AG09309 (cell line): Measurements from ENCODE around the gene MMP14.

Source experiments
- DNase-seq: peaks from one replicate; pipeline ENCODE4 v3.0.0-alpha.2; 2010; ENCODE audit warnings: low read depth
- H3K4me3 ChIP-seq: 2 replicates; pipeline ENCODE4 v1.5.1; 2011; ENCODE audit warnings: mild to moderate bottlenecking, low read depth, low read length, moderate library complexity; ENCODE audit not compliant: control insufficient read depth
- TF ChIP-seq, protein P1 (sequence below): IDR thresholded peaks from 2 replicates; pipeline ENCODE4 v1.5.1; 2011; ENCODE audit warnings: mild to moderate bottlenecking, low read depth, low read length, inconsistent platforms; ENCODE audit not compliant: insufficient read depth, control insufficient read depth; ENCODE audit errors: missing control alignments

MMP14 gene

DNA sequence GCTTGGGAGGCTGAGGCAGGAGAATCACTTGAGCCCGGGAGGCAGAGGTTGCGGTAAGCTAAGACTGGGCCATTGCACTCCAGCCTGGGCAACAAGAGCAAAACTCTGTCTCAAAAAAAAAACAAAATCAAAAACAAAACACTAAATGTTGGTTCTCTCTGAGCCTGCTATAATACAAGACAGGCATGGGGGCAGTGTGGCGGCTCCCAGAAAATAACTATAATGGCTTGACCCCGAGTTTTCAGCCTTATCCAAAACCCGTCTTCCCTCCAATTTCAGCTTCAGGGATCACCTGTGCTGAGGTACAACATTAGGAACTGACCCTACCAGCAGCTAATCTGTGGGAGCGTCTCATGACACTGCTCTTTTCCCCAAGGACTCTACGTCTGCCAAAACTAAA, 22.0 kb upstream of the MMP14 start:
- no peak overlapping the region for H3K4me3 ChIP-seq
- TF ChIP-seq, protein P1, sequence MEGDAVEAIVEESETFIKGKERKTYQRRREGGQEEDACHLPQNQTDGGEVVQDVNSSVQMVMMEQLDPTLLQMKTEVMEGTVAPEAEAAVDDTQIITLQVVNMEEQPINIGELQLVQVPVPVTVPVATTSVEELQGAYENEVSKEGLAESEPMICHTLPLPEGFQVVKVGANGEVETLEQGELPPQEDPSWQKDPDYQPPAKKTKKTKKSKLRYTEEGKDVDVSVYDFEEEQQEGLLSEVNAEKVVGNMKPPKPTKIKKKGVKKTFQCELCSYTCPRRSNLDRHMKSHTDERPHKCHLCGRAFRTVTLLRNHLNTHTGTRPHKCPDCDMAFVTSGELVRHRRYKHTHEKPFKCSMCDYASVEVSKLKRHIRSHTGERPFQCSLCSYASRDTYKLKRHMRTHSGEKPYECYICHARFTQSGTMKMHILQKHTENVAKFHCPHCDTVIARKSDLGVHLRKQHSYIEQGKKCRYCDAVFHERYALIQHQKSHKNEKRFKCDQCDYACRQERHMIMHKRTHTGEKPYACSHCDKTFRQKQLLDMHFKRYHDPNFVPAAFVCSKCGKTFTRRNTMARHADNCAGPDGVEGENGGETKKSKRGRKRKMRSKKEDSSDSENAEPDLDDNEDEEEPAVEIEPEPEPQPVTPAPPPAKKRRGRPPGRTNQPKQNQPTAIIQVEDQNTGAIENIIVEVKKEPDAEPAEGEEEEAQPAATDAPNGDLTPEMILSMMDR, result no peak
- no peak for DNase-seq

DNA sequence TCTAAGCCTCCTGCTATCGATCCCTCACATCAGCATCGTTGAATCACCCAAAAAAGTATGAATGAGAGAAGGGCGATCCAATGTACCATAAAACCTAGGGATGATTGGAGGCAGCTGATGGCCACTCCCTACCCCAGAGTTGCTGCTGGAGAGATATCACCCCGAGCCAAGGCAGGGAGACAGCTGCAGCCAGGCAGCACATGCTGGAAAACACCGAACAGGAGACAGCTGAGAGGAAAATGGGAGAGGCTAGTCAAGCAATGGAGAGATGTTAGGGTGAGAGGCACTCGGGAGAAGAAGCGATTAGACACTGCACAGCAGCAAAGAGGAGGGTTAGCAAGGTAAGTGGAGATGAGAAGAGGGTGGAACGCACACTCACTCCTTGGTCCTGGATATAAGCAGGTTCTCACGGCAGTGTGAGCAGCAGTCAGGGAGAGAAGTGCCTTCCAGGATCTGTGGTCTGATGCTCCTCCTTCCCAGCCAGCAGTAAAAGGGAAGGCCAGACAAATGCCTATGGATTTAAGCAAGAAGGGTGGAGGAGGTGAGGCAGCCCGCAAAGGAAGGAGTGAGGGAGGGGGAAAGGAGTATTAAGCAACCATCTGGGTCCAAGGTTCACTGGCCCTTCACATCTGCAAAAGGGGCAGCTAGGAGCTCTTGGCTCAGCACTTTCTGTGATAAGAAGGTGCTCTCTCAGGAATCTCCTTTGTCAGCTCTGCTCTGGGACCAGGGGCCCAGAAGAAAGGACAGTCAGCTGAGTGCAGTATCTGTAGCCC, 21.3 kb upstream of the MMP14 start, which contains the start of gene SLC7A7:
Gene SLC7A7, minus strand, starts transcription at position 495 of the 773 bp plus-strand sequence. CDS start 2,037 bp downstream, outside the sequence.
- DNase-seq, result no peak
- H3K4me3 ChIP-seq, result no peak within 1 kb of the TSS
- TF ChIP-seq, protein P1, result no peak

DNA sequence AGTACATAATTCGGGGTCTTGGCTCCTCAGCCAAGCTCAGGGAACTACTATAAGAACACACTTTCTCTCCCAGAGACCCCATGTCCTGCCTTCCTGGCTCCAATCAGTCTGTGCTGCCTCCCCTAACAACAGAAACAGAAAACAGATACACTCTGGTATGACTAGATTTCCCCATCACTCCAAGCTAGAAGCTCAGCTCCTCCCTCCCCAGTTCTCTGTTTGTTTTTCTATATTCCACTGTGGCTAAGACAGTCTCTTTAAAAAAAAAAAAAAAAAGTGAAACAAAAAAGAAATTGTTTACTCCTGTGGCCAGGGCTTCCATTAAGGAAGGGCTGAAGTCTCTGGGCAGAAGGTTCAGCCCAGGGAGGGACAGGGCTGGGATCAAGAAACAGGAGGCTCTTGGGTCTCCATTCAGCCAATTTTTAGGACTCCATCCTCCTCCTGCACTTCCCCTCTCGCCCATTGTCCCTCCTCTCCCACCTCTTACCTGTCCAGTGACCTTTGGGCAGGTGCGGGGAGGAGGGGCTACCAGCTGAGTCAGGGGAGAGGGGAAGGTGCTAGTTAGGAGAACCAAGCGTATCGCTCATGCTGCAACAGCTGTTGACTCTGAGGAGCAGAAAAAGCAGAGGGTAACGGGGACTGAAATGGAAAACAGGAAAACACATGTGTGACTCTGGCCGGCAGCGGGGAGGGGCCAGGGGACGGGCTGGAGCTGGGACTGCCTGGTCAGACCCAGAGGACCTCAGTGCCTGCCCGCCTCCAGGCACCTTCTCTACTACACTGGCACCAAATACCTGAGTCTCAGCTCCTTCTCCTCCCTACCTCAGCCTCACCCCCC, 17.0 kb upstream of the MMP14 start:
- DNase-seq, result no peak
- TF ChIP-seq, protein P1, result no peak
- H3K4me3 ChIP-seq, result peak overlapping the region; percentile 33

DNA sequence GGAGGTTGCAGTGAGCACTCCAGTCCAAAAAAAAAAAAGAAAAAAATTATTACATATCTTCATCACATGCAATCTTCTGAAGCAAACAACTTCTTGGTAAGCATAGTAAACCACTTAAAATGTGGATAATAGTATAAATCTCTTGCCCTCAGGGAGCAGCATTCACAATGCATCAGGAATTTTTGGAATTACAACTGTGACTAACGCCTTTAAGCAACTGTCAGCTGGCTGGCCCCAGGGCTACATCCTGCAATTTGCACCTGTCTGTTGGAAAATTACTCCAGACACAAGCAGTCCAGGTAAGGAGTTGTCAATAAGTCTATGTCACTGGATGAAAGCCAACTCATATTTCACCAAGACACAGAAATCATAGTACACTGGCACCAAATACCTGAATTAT, 15.7 kb upstream of the MMP14 start:
- no peak overlapping the region for H3K4me3 ChIP-seq
- no peak for DNase-seq
- TF ChIP-seq, protein P1, result no peak

DNA sequence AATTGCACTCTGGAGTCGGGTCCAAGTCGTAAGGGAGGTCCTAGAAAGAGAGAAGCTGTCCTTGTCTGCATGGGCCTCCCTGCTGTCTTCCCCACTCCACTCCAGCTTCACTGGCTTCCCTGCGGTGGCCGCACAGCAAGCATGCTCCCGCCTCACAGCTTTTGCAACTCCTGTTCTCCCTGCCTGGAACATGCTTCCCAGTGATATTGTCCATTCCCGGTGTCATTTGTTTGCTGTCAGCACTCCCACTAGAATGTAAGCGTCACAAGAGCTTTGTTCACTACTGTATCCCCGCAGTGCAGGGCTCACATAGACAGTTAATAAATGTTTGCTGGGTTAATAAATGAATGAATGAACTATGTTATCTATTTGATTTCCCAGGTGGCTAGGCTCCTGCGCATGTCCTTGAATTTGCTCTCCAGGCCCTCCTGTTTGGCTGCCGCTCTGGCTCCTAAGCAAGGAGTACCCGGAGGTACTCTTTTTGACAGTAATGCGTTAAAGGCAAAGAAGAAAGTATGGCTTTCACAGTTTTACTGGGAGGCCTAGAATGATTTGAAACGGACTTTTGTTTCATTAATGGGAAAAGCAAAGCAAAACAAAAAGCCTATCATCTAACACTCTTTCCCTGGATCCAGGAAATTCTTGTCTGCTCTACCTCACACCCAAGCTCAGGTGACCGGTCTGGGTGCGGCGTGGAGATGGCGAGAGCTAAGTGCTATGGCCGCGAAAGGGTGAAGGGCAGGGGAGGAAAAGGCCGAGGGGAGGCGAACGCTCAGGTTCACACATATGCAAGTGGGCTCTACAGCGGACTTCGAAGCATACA, 15.0 kb upstream of the MMP14 start:
- TF ChIP-seq, protein P1, result no peak
- H3K4me3 ChIP-seq, result no peak overlapping the region
- no peak for DNase-seq

DNA sequence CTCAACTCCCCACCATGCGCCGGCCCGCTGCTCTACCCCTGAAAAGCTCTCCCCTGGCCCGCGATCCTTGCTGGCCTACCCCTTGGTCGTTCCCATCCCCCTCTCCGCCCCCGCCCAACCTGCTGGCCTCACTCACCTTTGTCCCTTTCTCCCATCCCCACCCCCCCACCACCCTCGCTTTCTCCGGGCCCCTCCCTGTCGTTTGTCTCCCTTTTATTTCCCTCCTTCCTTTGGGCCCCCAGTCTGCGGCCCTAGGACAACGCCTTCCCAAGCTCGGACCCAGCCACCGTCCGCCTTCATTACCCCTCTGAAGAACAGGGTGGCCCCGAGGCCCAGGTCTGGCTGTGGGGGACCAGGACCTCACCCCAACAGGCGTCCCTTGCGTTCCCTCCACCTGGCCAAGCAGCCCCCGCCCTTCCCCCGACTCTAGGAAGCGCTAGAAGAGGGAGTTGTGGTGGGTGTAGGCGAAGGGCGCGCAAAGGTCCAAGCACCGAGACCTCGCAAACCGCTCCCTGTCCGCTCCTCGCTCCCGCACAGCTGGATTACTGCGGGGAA, 14.3 kb upstream of the MMP14 start:
- TF ChIP-seq, protein P1, result no peak
- H3K4me3 ChIP-seq, result peak overlapping the region; percentile 20

More for the DNA sequence above, 14.3 kb upstream of the MMP14 start:
- no peak for DNase-seq
